HUES6 (cell line): ENCODE results near the gene RGS12.

Experiments
- H3K27ac ChIP-seq: 2 replicates; pipeline ENCODE4 v1.7.0; 2013; ENCODE audit warnings: low read depth, mild to moderate bottlenecking, low read length, inconsistent platforms
- H3K27me3 ChIP-seq: 2 replicates; pipeline ENCODE4 v1.6.1; 2013; ENCODE audit warnings: low read length; ENCODE audit not compliant: control insufficient read depth, insufficient read depth
- H3K36me3 ChIP-seq: 2 replicates; pipeline ENCODE4 v1.6.1; 2013; ENCODE audit warnings: low read length; ENCODE audit not compliant: control insufficient read depth, insufficient read depth
- H3K4me1 ChIP-seq: 2 replicates; pipeline ENCODE4 v1.6.1; 2013; ENCODE audit warnings: low read length; ENCODE audit not compliant: control insufficient read depth, insufficient read depth
- H3K4me3 ChIP-seq: 2 replicates; pipeline ENCODE4 v1.5.1; 2013; ENCODE audit warnings: low read depth, low read length
- H3K9ac ChIP-seq: one replicate; pipeline ENCODE4 v1.6.1; 2013; ENCODE audit warnings: mild to moderate bottlenecking, low read length
- H3K9me3 ChIP-seq: 2 replicates; pipeline ENCODE4 v1.6.1; 2013; ENCODE audit warnings: low read depth, low read length; ENCODE audit not compliant: control insufficient read depth, insufficient read depth

The RGS12 gene

DNA sequence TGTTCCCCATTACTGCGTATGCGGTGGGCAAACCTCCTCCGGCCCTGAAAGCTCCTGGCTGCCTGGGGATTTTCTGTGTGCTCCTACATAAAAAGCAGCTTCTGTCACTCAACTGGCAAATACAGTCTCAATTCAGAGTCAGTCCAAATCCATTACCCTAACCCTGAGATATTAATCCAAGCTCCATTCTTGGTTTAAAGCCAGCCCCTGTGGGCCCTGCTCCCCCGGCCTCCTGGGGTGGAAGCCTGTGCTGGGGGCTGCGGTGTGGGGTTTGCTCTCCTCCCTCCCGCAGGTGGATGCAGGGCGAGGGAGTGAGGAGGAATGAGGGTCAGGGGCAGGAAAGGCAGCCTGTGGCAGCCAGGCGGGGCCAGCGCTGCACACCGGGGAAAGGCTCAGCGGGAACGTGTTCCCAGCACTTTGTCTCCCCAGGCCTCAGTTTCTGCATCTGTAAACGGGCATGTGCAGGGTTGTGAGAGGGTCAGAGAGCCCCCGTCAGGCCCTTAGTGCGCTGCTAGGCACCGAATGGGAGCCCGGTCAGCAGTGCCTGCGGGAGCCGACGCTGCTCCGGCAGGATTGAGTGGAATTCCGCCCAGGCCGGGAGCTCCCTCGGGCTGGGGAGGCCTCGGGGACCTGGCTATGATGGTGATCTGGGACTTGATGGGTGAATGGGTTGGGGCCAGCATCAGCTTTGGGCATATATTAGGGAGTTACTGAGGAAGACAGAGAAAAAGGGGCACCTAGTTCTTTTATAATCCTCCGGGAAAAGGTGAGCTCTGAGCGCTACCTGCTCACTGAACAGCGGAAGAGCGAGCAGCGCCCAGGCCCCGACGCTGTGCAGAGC, 6.3 kb upstream of the RGS12 start:
- Histone ChIP-seq H3K4me3 (no peak overlapping the region), H3K9ac (no peak overlapping the region), H3K4me1 (peaks cover 3% of the 10 kb centered on the region; the same call in 1 of the 2 replicates), H3K27ac (no peak overlapping the region), H3K36me3 (no peaks in the 10 kb centered on the region), H3K27me3 (peaks cover 14% of the 10 kb centered on the region; the same call in 1 of the 2 replicates), H3K9me3 (no peaks in the 10 kb centered on the region)

DNA sequence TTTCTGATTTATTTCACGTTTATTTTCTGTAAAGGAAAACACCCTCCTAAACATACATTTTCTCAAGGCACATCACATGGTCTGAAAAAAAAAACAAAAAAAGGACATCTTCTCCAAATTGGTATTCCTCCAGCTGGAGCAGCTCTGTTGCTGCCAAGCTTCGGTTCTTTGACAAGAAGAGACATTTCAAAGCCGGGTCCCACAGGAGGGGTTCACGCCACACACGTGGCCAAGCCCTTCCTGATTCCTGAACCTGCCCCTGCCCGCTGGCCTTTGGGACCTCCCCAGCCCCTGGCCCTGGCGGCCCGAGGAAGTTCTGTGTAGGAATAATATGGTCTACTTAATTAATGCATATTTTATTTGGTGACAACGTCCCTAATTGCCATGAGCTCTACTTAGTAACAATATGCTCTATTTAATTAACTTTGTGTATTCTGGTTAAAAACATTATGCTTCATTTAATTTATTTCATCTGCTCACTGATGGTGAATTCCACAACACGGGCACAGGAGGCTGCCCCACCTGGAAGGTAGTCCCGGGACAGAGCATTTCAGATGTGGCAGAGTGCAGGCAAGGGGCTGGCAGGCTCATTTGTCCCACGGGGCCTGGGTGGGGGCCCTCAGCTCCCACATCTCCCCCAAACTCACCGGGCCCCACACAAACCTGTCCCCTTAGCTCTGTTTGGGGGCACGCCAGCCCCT, 5.4 kb upstream of the RGS12 start:
- no peaks in the 10 kb centered on the region for H3K9me3 ChIP-seq
- H3K9ac ChIP-seq = no peak overlapping the region
- peaks cover 16% of the 10 kb centered on the region; the same call in 1 of the 2 replicates for H3K27me3 ChIP-seq
- H3K4me1 ChIP-seq = peaks cover 6% of the 10 kb centered on the region; the same call in 1 of the 2 replicates
- H3K36me3 ChIP-seq = no peaks in the 10 kb centered on the region
- no peak overlapping the region for H3K27ac ChIP-seq
- H3K4me3 ChIP-seq = no peak overlapping the region

DNA sequence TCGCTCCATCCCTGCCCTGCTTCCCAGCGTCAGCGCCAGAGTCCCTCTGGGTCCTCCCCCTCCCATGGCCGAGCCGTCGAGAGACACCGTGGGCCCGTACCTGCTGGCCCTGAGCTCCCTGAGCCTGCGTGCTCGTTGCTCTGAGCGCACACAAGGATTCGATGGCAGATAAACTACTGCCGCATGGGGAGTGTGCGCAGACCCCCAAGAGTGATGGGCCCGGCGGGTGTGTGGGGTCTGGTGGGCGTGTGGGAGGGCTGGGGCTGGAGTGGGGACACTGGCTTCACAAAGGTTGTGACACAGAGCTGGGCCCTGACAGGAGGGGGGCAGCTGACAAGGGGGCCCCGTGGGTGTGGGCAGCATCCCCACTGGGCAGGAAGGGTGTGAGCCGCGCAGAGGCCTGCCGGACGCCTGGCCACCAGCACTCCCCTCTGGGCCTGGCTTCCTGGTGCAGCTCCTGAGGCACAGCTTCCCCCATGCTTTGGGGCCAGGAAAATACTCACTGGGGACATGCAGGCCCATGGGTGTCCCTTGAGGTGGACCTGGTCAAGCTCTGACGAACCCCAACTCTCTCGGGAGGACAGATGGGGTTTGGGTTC, 4.8 kb upstream of the RGS12 start:
- Histone ChIP-seq H3K27me3 (peaks cover 16% of the 10 kb centered on the region; the same call in 1 of the 2 replicates), H3K4me3 (no peak overlapping the region), H3K27ac (no peak overlapping the region), H3K4me1 (peaks cover 6% of the 10 kb centered on the region; the same call in 1 of the 2 replicates), H3K36me3 (no peaks in the 10 kb centered on the region), H3K9ac (no peak overlapping the region), H3K9me3 (no peaks in the 10 kb centered on the region)

DNA sequence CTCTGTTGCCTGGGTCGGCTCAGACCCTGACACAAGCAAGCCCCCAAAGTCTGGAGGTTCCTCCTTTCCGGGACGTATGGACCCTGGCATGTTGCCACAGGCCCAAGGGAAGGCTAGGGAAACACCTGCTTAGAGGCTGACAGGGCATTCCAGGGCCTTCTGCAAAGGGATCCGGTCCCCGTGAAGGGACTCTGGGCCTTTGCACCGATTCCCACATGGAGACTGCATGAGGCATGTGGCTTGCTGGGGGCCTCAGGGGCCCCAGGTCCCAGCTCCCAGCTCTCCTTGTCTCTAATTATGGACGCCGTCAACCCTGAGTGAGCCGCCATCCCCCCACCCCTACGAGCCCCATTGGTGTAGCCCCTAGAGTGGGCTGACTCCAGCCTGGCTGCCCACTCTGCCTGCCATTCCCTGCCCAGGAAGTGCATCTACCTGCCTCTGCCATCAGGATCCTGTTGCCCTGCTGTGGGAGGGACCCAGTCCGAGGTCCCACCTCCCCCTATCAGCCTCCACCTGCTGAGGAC, 4.2 kb upstream of the RGS12 start:
- no peak overlapping the region for H3K27ac ChIP-seq
- H3K27me3 ChIP-seq = peaks cover 16% of the 10 kb centered on the region
- H3K4me3 ChIP-seq = no peak overlapping the region
- no peaks in the 10 kb centered on the region for H3K9me3 ChIP-seq
- H3K36me3 ChIP-seq = no peaks in the 10 kb centered on the region
- no peak overlapping the region for H3K9ac ChIP-seq
- peaks cover 6% of the 10 kb centered on the region; the same call in 1 of the 2 replicates for H3K4me1 ChIP-seq

DNA sequence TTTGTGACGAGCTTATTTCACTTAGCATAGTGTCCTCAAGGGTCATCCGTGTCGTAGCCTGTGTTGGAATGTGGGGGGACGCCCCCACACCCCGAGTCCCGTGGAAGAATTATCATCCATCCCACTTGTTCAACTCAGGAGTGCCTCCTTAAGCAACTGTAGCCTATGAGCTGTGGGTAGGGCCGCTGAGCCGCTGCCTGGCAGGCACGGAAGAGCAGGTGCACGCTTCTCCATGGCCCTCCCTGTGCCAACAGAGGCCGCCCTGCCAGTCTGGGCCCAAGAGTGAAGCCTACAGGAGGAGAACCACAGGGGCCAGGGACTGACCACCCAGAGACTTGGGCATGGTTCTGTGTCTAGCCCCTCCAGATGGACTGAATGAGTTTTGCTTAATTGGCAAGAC, 2.3 kb upstream of the RGS12 start:
- Histone ChIP-seq H3K27me3 (peaks cover 16% of the 10 kb centered on the region), H3K4me3 (no peak overlapping the region), H3K9ac (no peak overlapping the region), H3K27ac (no peak overlapping the region), H3K9me3 (no peaks in the 10 kb centered on the region), H3K4me1 (peaks cover 20% of the 10 kb centered on the region), H3K36me3 (no peaks in the 10 kb centered on the region)

DNA sequence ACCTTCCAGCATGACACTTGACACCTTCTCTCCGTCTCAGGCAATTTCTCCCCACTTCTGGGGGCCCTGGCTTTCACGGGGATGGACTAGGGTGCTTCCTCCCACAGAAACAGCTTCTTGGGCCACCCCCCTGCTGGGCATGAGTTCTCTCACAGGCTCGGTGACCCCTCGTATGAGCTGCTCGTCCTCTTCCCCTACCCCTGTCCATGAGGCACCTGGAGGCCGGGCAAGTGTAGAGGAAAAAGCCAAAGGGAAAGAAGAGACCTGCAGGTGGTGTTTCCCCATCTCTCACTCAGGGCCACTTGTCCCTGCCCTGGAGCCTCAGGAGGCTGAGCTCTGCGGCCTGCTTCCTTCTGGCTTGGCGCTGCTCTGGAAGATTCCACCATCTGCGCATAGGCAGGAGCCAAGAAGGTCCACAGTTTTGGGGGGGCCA, 1.9 kb upstream of the RGS12 start:
- H3K9ac ChIP-seq = no peak overlapping the region
- H3K4me3 ChIP-seq = no peak overlapping the region
- 0 out of 2 replicates have a peak, but pooled peaks cover 2% of the 10 kb centered on the region for H3K36me3 ChIP-seq
- H3K9me3 ChIP-seq = no peaks in the 10 kb centered on the region
- peaks cover 20% of the 10 kb centered on the region for H3K4me1 ChIP-seq
- no peak overlapping the region for H3K27ac ChIP-seq
- peaks cover 16% of the 10 kb centered on the region for H3K27me3 ChIP-seq

DNA sequence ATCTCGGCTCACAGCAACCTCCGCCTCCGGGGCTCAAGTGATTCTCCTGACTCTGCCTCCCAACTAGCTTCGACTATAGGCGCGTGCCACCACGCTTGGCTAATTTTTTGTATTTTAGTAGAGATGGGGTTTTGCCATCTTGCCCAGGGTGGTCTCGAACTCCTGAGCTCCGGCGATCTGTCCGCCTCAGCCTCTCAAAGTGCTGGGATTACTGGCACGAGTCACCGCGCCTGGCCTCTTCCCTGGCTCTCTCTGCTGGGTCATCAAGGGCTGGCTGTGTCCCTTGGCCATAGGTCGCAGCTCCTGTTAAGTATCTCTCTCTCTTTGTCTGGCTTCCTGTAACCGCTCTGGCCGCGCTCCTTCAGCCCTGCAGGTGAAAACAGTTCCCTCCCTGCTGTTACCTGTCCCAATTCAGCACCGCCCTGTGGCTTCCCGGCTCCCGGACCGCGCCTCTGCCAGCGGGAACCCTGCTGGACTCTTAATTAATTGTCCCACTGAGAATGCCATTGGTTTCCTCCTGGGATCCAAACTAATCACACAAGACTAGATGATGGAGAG, 1.3 kb upstream of the RGS12 start:
- H3K27ac ChIP-seq = no peak overlapping the region
- H3K9ac ChIP-seq = peak overlapping the region; percentile 52
- 0 out of 2 replicates have a peak, but pooled peaks cover 2% of the 10 kb centered on the region for H3K36me3 ChIP-seq
- H3K27me3 ChIP-seq = peaks cover 16% of the 10 kb centered on the region
- H3K4me1 ChIP-seq = peaks cover 20% of the 10 kb centered on the region
- peak overlapping the region; percentile 97 for H3K4me3 ChIP-seq
- no peaks in the 10 kb centered on the region for H3K9me3 ChIP-seq

DNA sequence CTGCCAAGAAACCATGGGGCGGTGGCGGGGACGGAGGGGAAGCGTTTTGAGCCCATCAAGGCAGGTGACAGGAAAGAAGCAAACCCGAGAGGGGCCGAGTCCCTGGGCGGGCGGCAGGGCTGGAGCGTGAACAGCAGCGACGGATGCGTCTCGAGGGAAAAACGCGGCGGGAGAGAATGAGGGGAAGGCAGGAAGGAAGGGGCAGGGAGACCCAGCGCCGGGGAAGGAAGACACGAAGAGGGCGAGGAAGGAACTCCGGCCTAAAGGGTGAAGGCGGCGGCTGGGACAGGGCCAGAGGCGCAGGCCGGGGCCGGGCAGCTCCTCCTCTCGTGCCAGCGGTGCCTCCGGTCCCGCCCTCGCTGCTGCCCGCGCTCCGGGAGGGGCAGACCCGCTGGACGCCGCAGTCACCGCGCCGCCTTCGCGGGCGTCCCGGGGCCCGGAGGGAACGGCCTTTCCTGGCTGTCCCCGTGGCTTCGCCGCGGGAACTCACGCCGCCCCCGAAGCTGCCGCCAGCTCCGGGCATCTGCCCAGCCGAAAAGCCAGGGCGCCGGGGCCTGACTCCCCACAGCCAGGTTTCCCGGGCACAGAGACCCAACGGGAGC, 751 bp upstream of the RGS12 start:
- Histone ChIP-seq H3K27ac (no peak overlapping the region), H3K9ac (peak overlapping the region; percentile 52), H3K4me3 (peak overlapping the region; percentile 97), H3K27me3 (peaks cover 16% of the 10 kb centered on the region), H3K9me3 (no peaks in the 10 kb centered on the region), H3K36me3 (0 out of 2 replicates have a peak, but pooled peaks cover 2% of the 10 kb centered on the region), H3K4me1 (peaks cover 20% of the 10 kb centered on the region)

DNA sequence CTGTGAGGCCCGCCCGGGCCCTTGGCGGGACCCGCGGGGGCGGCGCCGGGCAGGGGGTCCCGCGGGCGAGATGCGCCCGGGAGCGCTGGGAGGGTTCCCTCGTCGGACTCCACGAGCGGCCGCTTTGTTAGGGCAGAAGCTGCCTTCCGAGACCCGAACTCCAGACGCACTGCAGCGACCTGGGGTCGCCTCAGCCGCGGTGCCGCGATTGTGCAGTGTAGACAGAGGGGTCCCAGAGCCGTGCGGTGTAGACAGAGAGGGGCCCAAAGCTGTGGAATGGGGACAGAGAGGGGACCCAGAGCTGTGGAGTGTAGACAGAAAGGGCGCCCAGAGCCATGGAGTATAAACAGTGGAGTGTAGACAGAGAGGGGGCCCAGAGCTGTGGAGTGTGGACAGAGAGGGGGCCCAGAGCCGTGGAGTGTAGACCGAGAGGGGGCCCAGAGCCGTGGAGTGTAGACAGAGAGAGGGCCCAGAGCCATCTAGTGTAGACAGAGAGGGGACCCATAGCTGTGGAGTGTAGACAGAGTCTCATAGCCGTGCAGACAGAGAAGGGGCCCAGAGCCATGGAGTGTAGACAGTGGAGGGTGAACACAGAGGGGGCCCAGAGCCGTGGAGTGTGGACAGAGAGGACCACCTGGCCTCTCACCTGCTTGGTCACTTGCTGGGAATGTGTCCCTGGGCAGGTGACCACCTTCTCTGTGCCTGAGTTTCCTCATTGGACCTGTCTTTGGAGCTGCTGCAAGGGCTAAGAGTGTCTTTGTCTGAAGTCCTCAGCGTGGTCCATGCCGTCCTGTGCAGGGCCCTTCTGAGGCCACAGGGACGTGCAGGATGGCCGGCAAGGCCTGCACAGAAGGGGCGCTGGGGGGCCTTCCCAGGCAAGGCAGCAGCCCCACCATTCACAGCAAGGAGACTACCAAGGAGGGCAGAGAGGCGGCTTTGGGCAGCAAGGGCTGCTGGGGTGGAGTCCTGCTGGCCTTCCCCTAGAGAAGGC, 875 bp downstream of the RGS12 start:
- Histone ChIP-seq H3K27me3 (peaks cover 16% of the 10 kb centered on the region), H3K9me3 (no peaks in the 10 kb centered on the region), H3K9ac (peak overlapping the region; percentile 90), H3K27ac (peak overlapping the region; percentile 62; the same call in 1 of the 2 replicates), H3K4me1 (peaks cover 20% of the 10 kb centered on the region), H3K4me3 (peak overlapping the region; percentile 89), H3K36me3 (0 out of 2 replicates have a peak, but pooled peaks cover 2% of the 10 kb centered on the region)
